OCI-LY7 (cell line): ENCODE data around the gene PTGDS. TPM values are rescaled to one million over a fixed set of nuclear protein-coding genes. Genes with fewer than 3 reads are reported as not detected.

Experiments used
- BruUV-seq: library from RNA; stranded (reverse); fragments of 400-500 nt; replicated peaks from 2 replicates; lab custom pipeline; 2021; lab: Mats Ljungman, UMichigan
- CTCF ChIA-PET: fragments of 300-600 bp; sonication (Branson Sonifier 250); formaldehyde crosslinking; loops from one replicate; lab custom pipeline; 2022; ENCODE audit warnings: antibody characterized with exemption; ENCODE audit not compliant: unreplicated experiment; lab: Charles Lee
- POLR2A ChIA-PET: fragments of 300-600 bp; sonication (Branson Sonifier 250); formaldehyde crosslinking; loops from one replicate; lab custom pipeline; 2022; ENCODE audit warnings: antibody characterized with exemption; lab: Charles Lee
- DNase-seq: peaks from one replicate; pipeline ENCODE4 v3.0.0-alpha.2; 2015; ENCODE audit warnings: low spot score
- H2AFZ ChIP-seq: fragments of 200-600 bp; sonication (generic), shearing (Covaris generic); 2 replicates; pipeline ENCODE4 v1.6.1; 2014; ENCODE audit warnings: mild to moderate bottlenecking, antibody characterized with exemption, low read length, moderate library complexity
- H3K27ac ChIP-seq: fragments of 200-600 bp; sonication (generic); 2 replicates; pipeline ENCODE4 v1.5.1; 2014; ENCODE audit warnings: mixed run types, low read depth, mild to moderate bottlenecking, moderate library complexity, low read length, inconsistent platforms; ENCODE audit not compliant: poor library complexity, severe bottlenecking
- H3K36me3 ChIP-seq: fragments of 200-600 bp; sonication (generic); 2 replicates; pipeline ENCODE4 v1.6.1; 2014; ENCODE audit warnings: mild to moderate bottlenecking, antibody characterized with exemption, low read length, moderate library complexity, mixed read lengths; ENCODE audit not compliant: insufficient read depth
- H3K4me1 ChIP-seq: fragments of 200-600 bp; sonication (generic); 2 replicates; pipeline ENCODE4 v1.5.1; 2014; ENCODE audit warnings: mild to moderate bottlenecking, low read length; ENCODE audit not compliant: insufficient read depth, poor library complexity, severe bottlenecking
- H3K4me2 ChIP-seq: fragments of 200-600 bp; sonication (generic); 2 replicates; pipeline ENCODE4 v1.6.1; 2014; ENCODE audit warnings: mild to moderate bottlenecking, low read length
- H3K4me3 ChIP-seq: fragments of 200-600 bp; sonication (generic); 2 replicates; pipeline ENCODE4 v1.5.1; 2014; ENCODE audit warnings: mild to moderate bottlenecking, low read depth, low read length; ENCODE audit not compliant: poor library complexity, severe bottlenecking
- H3K79me2 ChIP-seq: fragments of 200-600 bp; sonication (generic); 2 replicates; pipeline ENCODE4 v1.6.1; 2016; ENCODE audit warnings: low read depth, mild to moderate bottlenecking, low read length, moderate library complexity, mixed read lengths; ENCODE audit not compliant: insufficient read depth
- H3K9me2 ChIP-seq: fragments of 200-600 bp; sonication (generic); 2 replicates; pipeline ENCODE4 v1.6.1; 2016; ENCODE audit warnings: mild to moderate bottlenecking, low read length, mixed read lengths; ENCODE audit not compliant: insufficient read depth
- H3K9me3 ChIP-seq: fragments of 200-600 bp; sonication (generic); 2 replicates; pipeline ENCODE4 v1.6.1; 2014; ENCODE audit warnings: mild to moderate bottlenecking, mixed run types, low read length, mixed read lengths
- H4K20me1 ChIP-seq: fragments of 200-600 bp; sonication (generic); 2 replicates; pipeline ENCODE4 v1.6.1; 2014; ENCODE audit warnings: mild to moderate bottlenecking, antibody characterized with exemption, low read length, moderate library complexity, mixed read lengths; ENCODE audit not compliant: insufficient read depth
- CTCF ChIP-seq: fragments of 200-600 bp; sonication (generic); conservative IDR thresholded peaks from 2 replicates; pipeline ENCODE4 v1.5.1; 2014; ENCODE audit warnings: mild to moderate bottlenecking, antibody characterized with exemption, low read length, moderate library complexity, mixed read lengths
- EZH2phosphoT487 ChIP-seq: fragments of 200-600 bp; sonication (generic); IDR thresholded peaks from 2 replicates; pipeline ENCODE4 v1.6.1; 2018; ENCODE audit warnings: low read depth, borderline replicate concordance, mild to moderate bottlenecking, mixed run types, antibody characterized with exemption, low read length, moderate library complexity, mixed read lengths
- intact Hi-C: fragments of 100-400 bp; cut with micrococcal nuclease; formaldehyde crosslinking; loops from one replicate; pipeline ENCODE4 v1.10.0; 2022; ENCODE audit not compliant: unreplicated experiment
- total RNA-seq, 2 experiments: library from RNA; depleted of rRNA in 1 of 2; stranded (reverse); fragments of >200 nt in 1 of 2; shearing (Covaris generic) in 1 of 2; gene quantifications; 2 replicates each; pipeline ENCODE4 v1.2.3, GENCODE V29; 2014 to 2022

Gene PTGDS
- total RNA-seq, 2 experiments from 2014 or later, result not detected

DNA sequence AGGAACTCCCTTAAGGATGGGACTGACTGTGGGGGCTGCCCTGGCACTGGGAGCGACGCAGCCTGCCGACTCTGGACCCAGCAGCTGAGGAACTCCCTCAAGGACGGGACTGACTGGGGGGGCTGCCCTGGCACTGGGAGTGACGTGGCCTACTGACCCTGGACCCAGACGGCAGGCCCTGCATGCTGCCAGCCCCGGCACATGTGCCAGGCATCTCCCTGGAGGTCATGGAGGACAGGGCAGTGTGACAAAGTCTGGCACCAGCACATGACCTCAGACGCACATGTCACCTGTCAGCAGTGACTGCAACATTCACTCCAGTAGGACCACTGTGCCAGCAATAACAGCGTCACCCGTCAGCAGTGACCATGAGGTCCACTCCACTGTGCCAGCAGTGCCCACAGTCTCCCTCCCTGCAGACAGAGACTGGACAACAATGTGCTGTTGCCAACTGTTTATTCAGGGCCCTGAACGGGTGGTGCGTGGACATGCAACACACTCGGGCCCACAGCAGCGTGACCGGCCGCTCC, 37.2 kb upstream of the PTGDS start:
- H3K27ac ChIP-seq, result no peak overlapping the region
- no TSS peak for BruUV-seq
- ChIA-PET POLR2A (no interaction called here), CTCF (no interaction called here)
- H3K4me3 ChIP-seq, result no peak overlapping the region
- H3K9me3 ChIP-seq, result no peaks in the 10 kb centered on the region
- H3K9me2 ChIP-seq, result no peaks in the 10 kb centered on the region
- H2AFZ ChIP-seq, result no peak overlapping the region
- no peak for TF ChIP-seq EZH2phosphoT487
- TF ChIP-seq CTCF, result no peak
- no peaks in the 10 kb centered on the region for H4K20me1 ChIP-seq
- peaks cover 21% of the 10 kb centered on the region for H3K4me1 ChIP-seq
- peaks cover 10% of the 10 kb centered on the region; the same call in 1 of the 2 replicates for H3K79me2 ChIP-seq
- no peak for DNase-seq
- no peak overlapping the region for H3K4me2 ChIP-seq
- intact Hi-C loops, result no loop called here
- peaks cover 52% of the 10 kb centered on the region for H3K36me3 ChIP-seq

- intact Hi-C loops, result no loop called here
- no peaks in the 10 kb centered on the region for H3K9me2 ChIP-seq
- no peaks in the 10 kb centered on the region for H3K9me3 ChIP-seq
- DNase-seq, result no peak
- H2AFZ ChIP-seq, result no peak overlapping the region
- peaks cover 10% of the 10 kb centered on the region; the same call in 1 of the 2 replicates for H3K79me2 ChIP-seq
- TSS peak; percentile 54 for BruUV-seq
- ChIA-PET CTCF (no interaction called here), POLR2A (no interaction called here)
- no peaks in the 10 kb centered on the region for H4K20me1 ChIP-seq
- H3K36me3 ChIP-seq, result peaks cover 52% of the 10 kb centered on the region
- no peak overlapping the region for H3K27ac ChIP-seq
- peaks cover 17% of the 10 kb centered on the region for H3K4me1 ChIP-seq
- TF ChIP-seq EZH2phosphoT487 (no peak), CTCF (no peak)
- no peak overlapping the region for H3K4me2 ChIP-seq
- H3K4me3 ChIP-seq, result no peak overlapping the region
Observed at GRCh38 chr9:136940526-136941230, 36.6 kb upstream of the PTGDS start.
